Dermis lymphatic vessel endothelial cell (primary cell): Measurements from ENCODE around the gene GUCY1A2. TPM values are rescaled to one million over a fixed set of nuclear protein-coding genes. Genes with fewer than 3 reads are reported as not detected.

ENCODE experiments used
- total RNA-seq: library from RNA; depleted of rRNA; stranded (reverse); fragments of >200 nt; gene quantifications from 2 replicates; pipeline ENCODE4 v1.2.1, GENCODE V29; 2014

The GUCY1A2 gene, protein sequence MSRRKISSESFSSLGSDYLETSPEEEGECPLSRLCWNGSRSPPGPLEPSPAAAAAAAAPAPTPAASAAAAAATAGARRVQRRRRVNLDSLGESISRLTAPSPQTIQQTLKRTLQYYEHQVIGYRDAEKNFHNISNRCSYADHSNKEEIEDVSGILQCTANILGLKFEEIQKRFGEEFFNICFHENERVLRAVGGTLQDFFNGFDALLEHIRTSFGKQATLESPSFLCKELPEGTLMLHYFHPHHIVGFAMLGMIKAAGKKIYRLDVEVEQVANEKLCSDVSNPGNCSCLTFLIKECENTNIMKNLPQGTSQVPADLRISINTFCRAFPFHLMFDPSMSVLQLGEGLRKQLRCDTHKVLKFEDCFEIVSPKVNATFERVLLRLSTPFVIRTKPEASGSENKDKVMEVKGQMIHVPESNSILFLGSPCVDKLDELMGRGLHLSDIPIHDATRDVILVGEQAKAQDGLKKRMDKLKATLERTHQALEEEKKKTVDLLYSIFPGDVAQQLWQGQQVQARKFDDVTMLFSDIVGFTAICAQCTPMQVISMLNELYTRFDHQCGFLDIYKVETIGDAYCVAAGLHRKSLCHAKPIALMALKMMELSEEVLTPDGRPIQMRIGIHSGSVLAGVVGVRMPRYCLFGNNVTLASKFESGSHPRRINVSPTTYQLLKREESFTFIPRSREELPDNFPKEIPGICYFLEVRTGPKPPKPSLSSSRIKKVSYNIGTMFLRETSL
- under 0.01 TPM in 2 replicates for total RNA-seq

DNA sequence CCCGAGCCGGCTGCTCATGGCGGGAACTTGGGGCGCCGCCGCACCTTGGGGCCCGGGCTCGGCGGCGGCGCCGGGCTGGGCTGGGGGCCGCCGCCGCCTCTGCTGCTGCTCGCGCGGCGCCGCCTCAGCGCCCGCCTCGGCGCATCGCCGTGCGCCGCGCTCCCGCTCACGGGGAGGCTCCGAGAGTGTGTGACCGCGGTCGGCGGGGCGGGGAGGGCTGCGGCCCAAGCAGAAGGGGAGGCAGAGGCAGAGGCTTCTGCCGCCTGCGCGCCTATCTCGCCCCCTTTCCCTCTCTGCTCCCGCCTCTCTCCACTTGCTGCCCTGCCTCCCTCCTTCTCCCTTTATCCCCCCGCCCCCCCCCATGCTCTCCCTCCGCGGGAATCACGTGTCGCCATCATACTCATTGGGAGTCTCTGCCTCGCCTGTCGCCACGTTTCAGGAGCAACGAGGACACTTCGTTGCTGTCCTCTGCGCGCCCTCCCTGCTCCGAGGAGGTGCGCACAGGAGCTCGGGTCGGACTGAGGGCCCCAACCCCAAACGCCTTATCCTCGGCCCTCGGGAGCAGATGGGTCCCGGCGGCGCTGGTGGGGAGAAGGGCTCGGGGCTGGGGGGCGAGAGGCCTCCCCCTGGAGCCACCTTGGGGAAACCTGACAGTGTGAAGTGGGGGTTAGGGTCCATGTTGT, at the start of gene GUCY1A2:
Gene GUCY1A2 (minus strand): TSS at position 258 of the 683 bp plus-strand sequence. CDS start 421 bp downstream, outside the sequence.

